Hematopoietic multipotent progenitor cell treated with erythropoietin and hydrocortisone succinate and interleukin-3 and kit ligand, for 6 days (in vitro differentiated cells): ENCODE data around the gene MIDN.
"Not testable (repeated sequence)": the region's sequence is repeated elsewhere in the genome, so short reads cannot be mapped to it uniquely, and the experiment has no call there.

Source experiments
- DNase-seq: peaks from one replicate; pipeline ENCODE4 v3.0.0-alpha.2; 2015

MIDN gene

DNA sequence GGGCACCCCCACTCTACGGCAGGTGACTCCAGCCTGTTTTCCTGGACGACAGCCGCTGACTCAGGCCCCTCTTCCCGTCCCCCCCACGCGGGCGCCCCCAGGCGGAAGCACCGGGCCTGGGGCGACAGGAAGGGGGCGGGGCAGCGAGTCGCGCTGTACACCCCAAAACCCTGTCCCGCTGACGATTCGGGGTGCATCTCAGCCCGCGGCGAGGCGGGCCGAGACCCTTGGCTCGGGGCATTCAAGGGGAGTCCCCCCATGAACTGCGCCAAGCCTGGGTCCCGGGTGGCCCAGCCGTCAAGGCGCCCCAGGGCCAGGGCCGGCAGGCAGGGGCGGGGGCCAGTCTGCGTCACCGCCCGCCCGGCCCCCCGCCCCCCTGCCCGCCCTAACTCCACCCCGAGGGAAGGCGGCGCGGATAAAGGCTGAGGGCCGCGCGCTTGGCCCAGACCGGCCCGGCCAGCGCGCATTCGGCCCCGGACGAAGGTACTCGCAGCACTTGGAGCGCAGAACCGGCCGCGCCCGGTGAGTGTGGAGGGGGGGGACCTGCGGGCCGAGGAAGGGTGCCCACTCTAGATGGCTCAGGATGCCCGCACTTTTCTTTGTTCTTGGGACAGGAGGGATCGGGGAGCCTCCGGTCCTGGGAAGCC lies at the start of gene MIDN:
Gene MIDN (plus strand): TSS at position 445 of the 647 bp plus-strand sequence. CDS start 1,714 bp downstream, outside the sequence.
- peak; percentile 80 for DNase-seq

DNA sequence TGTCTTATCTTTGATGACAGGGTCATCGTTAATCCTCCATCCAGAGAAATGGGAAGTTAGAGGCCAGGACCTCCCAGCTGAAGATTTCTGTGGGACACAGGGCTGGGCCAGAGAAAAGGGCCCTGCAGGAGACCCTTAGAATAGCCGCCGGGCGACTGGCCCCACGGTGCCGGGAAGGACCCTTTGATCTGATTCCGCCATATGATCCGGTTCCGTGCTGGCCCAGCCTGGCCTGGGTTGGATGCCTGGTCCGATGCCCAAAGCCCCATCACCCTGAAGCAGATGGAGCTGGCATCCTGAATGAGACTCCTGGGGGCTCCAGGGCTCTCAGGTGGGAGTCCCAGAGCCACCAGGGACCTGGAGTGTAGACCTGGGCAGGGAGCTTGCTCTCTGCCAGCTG lies 48.9 kb upstream of the MIDN start:
- DNase-seq, result no peak

DNA sequence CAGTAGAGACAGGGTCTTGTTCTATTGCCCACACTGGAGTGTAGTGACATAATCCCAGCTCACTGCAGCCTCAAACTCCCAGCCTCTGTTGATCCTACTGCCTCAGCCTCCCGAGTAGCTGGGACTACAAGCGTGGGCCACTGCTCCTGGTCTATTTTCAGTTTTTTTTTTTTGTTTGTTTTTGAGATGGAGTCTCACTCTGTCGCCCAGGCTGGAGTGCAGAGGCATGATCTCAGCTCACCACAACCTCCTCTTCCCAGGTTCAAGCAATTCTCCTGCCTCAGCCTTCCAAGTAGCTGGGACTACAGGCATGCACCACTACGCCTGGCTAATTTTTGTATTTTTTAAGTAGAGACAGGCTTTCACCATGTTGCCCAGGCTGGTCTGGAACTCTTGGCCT lies 47.8 kb upstream of the MIDN start:
- not testable (repeated sequence) for DNase-seq

DNA sequence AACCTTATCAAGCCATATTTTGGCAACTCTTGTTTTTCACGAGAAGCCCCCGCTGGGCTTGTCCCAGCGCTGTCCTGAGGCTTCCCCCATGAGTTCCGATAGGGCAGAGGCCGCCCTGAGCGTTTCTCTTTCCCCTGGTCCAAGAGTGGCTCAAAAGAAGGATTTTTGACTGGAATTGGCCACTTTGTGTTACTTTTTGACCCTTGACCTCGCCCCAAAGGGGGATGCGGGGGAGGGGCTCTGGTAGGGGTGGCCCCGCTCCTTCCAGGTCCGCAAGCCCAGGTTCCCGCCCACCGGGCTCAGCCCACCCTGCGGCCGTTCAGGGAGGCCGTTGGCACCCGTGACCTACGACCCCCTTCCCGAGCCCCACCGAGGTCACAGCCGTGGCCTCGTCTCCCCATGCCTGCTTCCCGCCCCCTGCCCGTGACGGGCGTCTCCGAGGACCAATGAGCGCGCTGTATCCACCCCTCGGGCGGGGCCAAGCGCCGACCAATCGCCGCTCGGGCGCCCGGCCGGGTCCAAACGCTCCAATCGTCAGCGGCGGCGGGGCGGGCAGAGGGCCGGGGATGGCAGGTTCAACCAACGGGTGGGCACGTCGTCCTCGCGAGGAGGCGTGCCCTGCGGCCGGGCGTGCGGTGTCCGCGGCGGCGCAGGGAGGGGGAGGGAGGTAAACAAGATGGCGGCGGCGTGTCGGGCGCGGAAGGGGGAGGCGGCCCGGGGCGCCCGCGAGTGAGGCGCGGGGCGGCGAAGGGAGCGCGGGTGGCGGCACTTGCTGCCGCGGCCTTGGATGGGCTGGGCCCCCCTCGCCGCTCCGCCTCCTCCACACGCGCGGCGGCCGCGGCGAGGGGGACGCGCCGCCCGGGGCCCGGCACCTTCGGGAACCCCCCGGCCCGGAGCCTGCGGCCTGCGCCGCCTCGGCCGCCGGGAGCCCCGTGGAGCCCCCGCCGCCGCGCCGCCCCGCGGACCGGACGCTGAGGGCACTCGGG lies 43.0 kb upstream of the MIDN start, which contains the start of gene STK11:
Gene STK11 (plus strand): TSS at position 665 of the 986 bp plus-strand sequence. CDS start 1,136 bp downstream, outside the sequence.
- peak; percentile 98 for DNase-seq

DNA sequence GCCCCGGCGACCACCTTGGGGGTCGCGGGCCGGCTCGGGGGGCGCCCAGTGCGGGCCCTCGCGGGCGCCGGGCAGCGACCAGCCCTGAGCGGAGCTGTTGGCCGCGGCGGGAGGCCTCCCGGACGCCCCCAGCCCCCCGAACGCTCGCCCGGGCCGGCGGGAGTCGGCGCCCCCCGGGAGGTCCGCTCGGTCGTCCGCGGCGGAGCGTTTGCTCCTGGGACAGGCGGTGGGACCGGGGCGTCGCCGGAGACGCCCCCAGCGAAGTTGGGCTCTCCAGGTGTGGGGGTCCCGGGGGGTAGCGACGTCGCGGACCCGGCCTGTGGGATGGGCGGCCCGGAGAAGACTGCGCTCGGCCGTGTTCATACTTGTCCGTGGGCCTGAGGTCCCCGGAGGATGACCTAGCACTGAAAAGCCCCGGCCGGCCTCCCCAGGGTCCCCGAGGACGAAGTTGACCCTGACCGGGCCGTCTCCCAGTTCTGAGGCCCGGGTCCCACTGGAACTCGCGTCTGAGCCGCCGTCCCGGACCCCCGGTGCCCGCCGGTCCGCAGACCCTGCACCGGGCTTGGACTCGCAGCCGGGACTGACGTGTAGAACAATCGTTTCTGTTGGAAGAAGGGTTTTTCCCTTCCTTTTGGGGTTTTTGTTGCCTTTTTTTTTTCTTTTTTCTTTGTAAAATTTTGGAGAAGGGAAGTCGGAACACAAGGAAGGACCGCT lies 42.1 kb upstream of the MIDN start:
- DNase-seq, result no peak

DNA sequence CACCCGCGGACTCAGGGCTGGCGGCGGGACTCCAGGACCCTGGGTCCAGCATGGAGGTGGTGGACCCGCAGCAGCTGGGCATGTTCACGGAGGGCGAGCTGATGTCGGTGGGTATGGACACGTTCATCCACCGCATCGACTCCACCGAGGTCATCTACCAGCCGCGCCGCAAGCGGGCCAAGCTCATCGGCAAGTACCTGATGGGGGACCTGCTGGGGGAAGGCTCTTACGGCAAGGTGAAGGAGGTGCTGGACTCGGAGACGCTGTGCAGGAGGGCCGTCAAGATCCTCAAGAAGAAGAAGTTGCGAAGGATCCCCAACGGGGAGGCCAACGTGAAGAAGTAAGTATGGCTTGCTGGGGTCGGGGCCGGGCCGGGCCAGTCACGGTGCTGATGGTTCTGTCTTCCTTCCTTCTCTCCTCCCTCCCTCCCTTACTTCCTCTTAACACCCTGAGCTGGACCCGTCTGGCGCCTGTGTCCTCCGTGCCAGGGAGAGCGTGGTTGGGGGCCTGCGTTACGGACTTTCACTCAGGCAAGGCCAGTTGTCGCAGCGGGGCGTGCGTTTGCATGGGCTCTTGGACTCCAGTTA lies 41.4 kb upstream of the MIDN start:
- DNase-seq, result no peak

DNA sequence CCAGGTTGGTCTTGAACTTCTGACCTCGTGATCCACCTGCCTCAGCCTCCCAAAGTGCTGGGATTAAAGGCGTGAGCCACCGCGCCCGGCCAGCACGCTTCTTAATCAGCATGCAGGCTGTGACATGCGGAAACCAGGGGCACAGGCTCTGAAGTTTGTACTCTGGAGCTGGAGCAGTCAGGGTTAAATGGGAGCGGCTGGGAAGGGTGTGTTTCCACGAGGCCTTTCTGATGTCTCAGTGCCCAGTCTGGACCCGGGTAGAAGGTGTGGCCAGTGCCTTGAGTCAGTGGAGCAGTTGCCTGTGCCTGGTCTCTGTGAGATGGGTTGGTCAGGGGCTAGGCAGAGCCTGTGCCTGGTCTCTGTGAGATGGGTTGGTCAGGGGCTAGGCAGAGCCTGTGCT lies 39.6 kb upstream of the MIDN start:
- peak; percentile 79 for DNase-seq

DNA sequence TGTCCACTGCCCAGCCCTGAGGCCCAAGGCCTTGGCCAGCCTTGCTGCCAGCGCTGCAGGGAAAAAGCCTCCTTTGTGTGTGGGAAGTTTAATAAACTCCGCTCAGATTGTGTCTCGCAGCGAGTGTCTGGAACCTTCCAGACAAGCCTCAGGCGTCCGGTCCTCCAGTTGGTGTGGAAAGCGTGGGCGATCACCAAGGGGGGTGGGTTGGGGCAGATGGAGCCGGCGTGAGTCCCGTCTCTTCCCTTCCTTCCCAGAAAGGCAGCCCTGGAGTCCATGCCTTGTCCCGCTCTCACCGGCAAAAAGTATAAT lies 38.2 kb upstream of the MIDN start:
- DNase-seq, result no peak

DNA sequence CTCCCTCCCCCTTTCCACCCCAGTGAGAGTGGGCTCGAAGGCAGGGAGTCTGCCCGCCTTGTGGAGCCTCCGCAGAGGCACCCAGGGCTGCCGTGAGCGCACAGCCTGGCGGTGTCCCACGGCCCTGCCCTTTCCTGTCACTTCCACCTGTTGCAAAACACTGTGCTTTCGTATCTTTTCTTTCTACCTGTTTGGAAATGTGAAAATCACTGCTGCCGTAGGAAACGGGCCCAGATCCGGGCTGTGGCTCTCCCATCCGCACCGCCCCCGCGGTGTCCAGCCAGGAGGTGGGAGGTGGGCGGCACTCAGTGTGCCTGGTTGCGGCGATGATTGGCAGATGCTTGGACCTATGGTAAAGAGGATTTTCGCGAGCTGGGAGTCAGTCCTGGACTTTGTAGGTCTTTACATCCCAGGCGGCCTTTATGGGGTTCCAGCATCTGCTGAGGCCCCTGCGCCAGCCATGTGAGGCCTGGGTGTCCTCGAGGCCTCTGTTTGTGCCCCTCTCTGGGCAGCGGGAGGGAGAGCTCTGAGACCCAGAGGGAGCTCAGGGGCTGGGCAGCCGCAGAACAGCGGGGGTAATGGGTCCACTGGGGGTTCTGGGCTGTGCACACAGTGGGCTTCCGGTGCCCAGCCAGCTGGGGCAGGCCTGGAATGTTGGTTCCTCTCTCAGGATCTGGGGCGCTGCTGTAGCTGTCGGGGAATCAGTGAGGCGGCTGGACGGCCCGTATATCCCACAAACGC lies 36.7 kb upstream of the MIDN start:
- no peak for DNase-seq

DNA sequence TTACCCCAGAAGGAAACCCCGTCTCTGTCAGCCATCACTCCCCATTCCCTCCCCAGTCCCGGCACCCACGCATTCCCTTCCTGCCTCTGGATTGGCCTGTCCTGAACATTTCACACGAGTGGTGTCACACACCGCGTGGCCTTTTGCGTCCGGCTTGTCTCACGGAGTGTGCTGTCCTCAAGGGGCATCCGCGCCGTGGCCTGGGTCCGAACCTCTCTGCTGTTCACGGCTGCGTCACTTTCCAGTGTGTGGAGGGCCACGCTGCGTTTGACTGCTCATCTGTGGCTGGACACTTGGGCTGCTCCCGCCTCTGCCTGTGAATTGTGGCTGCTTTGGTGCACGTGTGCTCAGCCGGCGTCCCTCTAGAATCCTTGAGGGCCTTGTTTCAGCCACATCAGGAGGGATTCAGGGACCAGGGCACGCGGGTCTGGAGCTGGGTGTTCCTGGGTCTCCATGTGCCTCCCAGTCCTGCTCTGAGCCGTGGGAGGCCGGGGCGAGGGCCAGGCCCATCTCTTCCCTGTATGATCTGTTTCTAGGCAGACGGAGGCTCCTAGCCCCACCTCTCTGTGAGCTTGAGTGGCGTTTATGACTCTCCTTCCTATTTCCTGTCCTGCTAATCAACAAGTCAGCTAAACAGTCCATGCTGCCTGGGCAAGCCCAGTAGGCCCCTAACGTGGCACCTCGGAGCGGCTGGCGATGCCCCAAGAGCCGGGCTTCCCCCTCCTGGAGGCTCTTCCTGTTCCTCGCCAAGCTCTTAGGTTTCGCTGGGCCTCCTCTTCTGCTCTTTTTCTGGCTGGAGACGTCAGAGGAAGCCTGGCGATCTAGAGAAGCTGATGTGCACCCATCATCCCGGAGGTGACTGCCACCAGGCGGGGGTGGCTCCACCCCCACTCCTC lies 34.7 kb upstream of the MIDN start:
- DNase-seq, result peak; percentile 91

DNA sequence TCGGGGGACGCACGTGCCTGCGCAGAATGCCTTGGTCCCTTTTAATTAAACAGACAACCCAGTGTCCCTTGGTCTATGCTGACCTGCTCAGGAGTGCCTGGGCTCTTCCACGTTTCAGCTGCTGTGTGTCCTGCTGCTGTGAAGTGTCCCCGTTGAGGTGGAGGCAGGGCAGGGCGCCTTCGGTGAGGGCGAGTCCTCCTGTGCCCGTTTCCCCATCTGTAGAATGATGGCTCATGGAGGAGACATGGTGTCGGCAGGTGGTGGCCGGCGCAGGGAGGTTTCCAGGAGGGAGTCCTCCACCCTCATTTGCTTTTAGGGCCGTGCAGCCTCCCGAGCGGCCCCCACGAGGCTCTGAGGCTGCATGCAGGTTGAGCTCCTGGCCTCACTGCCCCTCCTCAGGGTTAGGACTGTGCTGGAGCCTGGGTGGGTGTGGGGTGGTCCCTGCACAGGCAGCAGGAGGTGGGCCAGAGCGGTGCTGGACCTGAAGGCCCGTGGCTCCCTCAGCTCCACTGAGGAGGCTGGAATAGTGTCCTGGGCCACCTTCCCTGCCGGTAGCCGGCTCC lies 34.0 kb upstream of the MIDN start:
- no peak for DNase-seq

DNA sequence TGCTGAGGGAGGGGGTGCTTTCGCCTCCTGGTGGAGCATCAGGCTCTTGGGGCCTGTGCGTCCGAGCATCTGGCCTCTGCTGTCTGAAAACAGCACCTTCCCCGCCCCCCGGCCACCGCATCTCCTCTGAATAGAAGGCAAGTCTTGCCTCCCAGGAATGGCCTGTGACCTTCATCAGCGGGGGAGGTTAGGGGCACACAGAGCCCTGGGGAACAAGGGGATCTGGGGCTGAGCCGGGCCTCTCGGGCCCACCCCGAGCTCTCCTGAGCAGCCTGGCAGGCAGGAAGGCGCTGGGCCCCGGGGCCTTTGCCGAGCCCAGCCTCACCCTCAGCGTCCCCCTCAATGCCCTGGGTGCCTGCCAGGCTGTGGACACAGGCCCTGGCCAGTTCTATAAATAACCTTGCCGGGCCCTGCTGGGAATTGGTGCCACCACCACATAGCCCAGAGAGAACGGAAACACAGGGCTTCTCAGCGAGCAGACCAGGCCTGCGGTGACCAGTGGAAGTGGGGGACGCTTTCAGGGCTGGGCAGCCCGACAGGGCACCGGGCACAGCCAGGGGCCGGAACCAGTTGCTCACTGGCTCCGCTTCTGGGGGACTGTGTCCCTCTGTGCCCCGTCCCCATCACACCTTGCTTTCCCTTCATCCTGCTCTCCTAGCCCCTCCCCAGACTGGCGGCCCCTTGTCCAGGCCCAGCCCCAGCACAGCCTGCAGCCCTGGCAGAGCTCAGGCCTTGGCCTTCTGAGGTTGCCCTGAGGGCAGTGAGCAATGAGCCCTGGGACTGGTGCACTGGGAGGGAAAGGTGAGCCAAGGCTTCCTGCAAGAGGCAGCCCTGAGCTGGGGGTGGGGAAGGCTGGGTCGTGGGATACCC lies 33.3 kb upstream of the MIDN start:
- no peak for DNase-seq

DNA sequence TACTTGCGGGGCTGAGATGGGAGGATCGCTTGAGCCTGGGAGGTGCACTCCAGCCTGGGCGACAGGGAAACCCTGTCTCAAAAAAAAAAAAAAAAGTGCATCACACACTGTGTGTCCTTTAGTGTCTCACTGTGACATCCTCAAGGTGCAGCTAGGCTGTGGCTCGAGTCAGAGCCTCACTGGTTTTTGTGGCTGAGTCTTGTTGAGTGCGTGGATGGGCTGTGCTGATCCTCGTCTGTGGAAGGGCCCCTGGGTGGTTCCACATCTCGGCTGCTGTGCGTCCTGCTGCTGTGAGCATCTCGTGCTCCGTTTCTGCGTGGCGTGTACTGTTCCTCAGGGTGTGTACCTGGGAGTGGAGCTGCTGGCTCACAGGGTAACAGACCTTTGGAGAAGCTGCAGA lies 31.6 kb upstream of the MIDN start:
- DNase-seq, result no peak

DNA sequence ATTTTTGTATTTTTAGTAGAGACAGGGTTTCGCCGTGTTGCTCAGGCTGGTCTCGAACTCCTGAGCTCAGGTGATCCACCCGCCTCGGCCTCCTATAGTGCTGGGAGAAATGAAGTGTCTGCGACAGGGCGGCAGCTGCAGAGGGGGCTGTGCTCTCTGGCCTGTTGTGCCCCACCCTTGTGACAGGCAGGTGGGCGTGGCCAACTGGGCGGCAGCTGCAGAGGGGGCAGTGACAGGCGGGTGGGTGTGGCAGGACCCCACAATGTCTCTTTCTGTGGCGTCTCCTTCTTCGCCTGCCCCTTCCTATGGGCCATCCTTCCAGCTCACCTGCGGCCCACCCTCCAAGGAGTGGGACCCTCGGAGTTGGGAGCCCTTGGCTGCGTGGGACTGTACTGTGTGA lies 31.0 kb upstream of the MIDN start:
- DNase-seq, result peak; percentile 81

DNA sequence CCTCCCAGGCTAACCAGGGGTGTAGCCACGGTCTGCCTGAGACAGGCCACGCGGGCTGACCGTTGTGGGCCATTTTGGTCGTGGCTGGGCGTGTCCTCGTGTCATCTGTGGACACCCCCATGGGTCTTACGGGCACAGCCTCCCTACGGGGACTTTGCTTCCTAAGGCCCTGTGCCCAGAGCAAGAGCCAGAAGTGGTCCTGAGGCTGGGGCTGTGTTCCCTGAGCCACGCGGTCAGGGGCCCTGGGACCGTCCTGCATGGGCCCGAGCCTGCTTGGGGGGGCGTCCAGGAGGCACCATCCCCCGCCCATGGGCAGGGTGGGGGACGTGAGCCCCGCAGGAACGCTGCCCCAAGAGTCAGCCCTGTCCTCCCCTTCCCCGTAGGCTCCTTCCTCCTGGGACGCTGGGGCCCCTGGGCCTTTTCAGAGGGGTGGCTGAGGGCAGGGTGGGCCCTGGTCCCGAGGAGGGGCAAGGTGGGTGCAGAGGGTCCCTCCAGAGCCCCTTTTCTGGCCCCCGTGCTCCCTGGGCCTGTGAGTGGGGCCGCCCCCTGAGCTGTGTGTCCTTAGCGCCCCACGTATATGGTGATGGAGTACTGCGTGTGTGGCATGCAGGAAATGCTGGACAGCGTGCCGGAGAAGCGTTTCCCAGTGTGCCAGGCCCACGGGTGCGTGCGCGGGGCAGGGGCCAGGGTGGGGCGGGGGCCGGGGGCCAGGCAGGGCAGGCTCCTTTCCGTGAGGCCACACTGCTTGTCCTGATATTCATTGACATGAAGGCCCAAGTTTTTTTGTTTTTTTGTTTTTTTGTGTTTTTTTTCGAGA lies 29.4 kb upstream of the MIDN start:
- DNase-seq, result no peak

DNA sequence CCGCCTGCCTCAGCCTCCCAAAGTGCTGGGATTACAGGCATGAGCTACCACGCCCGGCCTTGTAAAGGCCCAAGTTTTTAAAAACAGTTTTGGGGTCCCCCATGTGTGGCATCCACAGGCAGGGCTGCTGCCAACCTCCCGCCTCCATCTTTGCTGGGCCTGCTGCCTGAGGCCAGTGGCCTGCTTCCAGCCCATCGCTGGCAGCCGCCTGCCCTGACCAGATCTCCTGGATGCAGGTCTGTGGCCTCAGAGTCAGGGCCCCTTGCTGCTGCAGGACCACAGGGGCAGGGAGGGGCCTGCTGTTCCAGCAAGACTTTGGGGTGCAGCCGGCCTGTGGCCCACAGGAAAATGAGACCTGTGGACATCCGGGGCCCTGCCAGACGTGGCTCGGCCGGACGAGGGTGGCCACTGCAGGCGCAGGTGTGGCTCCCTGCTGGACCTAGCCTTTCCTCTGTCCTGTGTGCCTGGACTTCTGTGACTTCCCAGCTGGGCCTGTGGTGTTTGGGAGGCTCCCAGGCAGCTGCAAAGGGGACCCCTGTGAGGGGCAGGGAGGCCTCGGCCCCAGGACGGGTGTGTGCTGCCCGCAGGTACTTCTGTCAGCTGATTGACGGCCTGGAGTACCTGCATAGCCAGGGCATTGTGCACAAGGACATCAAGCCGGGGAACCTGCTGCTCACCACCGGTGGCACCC lies 28.5 kb upstream of the MIDN start:
- DNase-seq, result no peak

DNA sequence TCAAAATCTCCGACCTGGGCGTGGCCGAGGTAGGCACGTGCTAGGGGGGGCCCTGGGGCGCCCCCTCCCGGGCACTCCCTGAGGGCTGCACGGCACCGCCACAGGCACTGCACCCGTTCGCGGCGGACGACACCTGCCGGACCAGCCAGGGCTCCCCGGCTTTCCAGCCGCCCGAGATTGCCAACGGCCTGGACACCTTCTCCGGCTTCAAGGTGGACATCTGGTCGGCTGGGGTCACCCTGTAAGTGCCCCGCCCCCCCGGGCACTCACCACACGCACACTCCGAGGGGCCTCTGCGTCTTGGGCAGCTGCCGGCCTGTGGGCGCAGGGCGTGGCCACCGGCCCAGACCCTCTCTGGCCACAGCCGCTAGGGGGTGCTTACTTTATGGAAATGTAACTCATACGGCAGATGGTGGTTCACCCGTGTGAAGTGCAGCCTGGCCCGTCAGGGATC lies 27.9 kb upstream of the MIDN start:
- no peak for DNase-seq
